ENCODE measurements around the gene HIBCH.
"Not testable (repeated sequence)": the region's sequence is repeated elsewhere in the genome, so short reads cannot be mapped to it uniquely, and the experiment has no call there.

Gene HIBCH

DNA sequence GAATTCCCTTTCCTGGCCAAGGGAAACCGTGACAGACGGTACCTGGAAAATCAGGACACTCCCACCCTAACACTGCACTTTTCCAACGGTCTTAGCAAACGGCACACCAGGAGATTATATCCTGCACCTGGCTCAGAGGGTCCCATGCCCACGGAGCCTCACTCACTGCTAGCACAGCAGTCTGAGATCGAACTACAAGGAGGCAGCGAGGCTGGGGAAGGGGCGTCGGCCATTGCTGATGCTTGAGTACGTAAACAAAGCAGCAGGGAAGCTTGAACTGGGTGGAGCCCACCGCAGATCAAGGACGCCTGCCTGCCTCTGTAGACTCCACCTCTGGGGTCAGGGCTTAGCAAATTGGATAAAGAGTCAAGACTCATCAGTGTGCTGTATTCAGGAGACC lies 95.6 kb downstream of the HIBCH start:
- DNase-seq = not testable (repeated sequence)

GRCh38 chr2:190222745-190223144 lies 96.9 kb downstream of the HIBCH start:
- DNase-seq = not testable (repeated sequence)

GRCh38 chr2:190221429-190221828 lies 98.2 kb downstream of the HIBCH start:
- DNase-seq = no peak

DNA sequence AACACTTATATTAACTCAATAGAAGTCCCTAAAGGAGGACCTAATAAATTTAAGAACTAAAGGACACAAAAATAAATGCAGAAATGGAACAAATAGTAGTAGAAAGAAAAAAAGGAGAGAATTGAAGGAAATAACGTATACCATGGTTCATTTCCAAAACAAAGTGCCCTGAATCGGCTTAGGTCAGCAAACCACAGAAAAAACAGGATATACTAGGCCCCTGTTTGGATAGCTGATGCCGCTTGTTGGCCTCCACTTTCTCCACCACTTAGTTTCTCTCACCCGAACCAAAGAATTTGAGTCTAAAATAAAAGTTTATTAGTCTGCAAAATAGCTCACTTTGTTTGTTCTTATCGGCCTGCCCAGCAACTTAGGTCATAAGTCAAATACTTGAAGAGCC lies 100.4 kb downstream of the HIBCH start:
- DNase-seq = no peak

DNA sequence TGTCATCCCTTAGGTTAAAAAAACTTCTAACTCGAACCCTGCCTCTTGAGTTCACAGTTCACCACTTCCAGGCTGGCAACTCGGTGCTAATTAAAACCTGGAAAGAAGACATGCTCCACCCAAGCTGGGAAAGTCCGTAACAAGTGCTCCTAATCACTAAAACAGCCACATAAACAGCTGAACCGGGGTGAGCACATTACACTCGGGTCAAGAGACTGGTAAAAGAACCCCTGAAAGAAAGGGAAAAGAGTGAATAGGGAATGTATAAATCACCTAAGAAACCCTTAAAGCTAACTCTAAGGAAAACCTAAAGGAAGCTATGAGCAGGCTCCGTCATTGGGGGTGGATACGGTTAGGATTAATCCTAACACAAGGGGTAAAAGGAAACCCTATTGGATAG lies 102.0 kb downstream of the HIBCH start:
- DNase-seq = no peak

DNA sequence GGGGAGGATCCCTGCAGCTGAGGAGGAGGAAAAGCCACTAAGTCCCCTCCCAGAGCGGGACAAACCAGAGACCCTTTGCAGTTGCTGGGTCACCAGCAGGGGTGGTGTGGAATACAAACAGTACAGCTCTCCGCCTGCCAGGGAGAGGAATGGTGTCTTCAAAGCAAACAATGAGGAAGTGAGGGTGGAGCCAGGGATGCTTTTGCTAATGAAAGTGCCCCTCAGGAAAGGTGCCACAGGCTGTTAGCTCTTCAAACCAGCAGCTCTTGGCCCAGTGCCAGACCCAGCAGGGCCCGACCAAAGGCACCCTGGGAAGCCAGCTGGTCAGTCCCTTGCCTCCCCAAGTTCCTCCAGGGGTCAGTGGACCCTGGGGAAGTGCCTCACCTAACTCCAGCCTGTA lies 102.8 kb downstream of the HIBCH start:
- peak in 1 of 3 donors; percentile 4 for DNase-seq

DNA sequence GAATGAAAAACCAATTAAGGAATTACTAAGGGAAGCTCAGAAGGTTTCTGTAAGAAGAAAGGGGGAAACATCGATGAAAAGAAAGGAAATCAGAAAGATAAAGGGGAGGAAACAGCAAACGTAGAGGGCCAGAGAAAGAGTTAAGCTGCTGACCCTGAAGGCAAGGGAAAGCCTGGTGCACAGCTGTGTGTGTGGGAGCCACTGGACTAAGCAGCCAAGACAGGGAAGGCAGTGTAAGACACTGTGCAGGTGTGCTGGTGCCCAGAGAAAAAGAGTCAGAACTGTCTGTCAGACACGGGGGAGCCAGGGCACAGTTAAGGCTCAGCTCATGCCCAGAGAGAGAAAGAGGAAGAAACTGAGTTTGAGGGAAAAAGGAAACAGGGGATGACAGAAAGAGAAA lies 104.0 kb downstream of the HIBCH start:
- no peak for DNase-seq

- no peak for DNase-seq
Measured at GRCh38 chr2:190214426-190215194, 105.0 kb downstream of the HIBCH start.

DNA sequence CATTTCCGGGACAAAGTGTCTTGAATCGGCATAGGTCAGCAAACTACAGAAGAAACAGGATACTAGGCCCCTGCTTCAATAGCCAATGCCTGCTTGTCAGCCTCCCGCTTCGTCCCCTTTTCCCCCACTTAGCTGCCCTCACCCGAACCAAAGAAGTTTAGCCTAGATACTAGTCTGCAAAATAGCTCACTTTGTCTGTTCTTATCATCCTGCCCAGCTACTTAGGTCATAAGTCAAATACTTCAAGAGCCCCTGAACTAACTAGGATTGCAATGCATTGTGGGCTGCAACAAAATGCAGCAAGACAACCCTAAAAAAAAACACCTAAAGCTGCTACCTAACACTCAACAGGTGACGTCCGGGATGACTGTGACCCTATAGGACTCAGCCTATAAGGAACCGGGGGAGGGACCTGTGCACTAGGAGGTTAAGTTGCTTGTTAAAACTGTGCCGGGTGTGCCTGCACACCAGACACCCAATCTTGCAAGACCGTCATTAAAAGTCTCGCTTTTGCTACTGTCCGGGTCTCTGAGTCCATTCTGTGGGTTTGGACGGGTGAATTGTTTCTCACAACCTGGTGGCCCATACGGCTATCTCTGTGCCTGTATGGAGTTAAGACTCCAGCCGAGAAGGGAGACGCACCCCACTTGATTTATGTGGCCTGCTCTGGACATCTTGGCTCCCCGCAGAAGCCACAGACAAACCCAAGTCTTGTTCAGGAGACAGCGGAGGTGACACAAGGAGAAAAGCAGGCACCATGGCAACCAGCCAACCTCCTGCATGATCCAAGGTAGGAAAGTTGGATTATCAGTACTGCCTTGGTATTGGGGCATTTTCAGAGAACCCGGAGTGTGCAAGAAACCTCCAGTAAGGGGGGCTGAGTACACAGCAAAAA lies 105.9 kb downstream of the HIBCH start:
- no peak for DNase-seq

DNA sequence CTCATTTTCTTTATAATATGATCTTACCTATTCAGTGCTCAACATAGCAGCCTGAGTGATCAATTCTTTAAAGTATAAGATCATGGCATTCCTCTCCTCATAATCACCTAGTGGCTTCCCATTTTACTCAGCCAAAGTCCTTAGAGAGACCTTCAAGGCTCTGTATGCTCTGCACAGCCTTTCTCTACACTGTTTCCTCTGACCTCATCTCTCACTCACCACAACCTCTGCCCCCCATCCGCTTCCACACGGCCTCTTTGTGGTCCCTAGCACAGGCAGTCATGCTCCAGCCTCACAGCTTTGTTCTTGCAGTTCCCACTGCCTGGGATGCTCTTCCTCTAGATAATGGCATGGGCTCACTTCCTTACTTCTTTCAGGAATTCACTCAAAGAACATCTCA lies 109.2 kb downstream of the HIBCH start:
- DNase-seq = no peak

GRCh38 chr2:190209559-190209958 lies 110.1 kb downstream of the HIBCH start:
- DNase-seq = no peak

DNA sequence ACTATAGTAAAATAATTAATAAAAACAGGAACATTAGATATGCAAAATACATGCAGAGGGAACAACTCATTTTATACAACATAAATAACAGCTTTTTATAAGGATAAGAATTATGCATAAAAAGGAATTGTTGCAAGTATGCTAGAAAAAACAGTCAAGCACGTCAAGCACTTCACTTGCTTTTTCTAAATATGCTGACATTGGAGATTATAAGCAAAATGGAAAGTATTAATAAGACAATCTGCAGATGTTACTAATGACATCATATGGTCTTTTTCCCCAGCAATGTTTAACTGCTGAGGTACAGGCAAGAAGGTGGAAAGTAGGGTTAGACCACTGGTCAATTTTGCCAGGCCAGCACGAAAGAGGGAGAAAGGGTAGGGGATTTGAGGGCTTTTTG lies 111.7 kb downstream of the HIBCH start:
- no peak for DNase-seq

GRCh38 chr2:190205657-190206056 lies 114.0 kb downstream of the HIBCH start:
- DNase-seq = no peak

- DNase-seq = no peak
Measured at GRCh38 chr2:190202604-190203003, 117.0 kb downstream of the HIBCH start.

DNA sequence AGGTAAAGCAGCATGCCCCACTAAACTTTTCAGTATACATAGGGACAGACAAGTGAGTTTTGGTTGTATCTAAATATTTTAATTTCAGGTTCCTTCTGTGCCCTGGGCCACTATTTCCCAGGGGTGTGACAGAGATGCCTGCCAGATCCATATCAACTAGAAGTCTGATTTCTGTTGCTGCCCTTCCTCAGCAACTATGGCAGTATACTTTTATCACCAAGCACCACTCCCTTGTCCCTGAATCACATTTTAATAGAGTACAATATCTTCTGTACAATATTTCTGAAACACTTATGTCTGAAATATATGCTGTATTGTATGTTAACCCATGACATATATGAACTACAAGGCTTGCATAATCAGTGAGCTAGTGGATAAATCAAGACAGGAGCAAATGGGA lies 117.6 kb downstream of the HIBCH start:
- no peak for DNase-seq

- DNase-seq = no peak
Measured at GRCh38 chr2:190200603-190201002, 119.0 kb downstream of the HIBCH start.

- no peak for DNase-seq
Measured at GRCh38 chr2:190199530-190199929, 120.1 kb downstream of the HIBCH start.

DNA sequence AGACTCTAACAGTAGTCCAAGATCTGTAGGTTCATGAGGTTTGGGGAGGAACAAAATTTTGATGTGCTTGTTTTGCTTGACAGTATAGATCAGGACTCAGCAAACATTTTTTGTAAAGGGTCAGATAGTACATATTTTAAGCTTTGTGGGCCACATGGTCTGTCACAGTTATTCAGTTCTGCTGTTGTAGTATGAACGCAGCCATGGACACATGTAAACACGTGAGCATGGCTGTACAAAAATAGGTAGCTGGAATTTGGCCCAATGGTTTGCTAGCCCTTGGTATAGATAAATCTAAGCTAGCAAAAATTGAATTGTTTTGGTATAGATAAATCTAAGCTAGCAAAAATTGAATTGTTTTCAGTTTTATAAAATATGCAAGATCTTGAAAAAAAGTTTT lies 120.5 kb downstream of the HIBCH start:
- DNase-seq = no peak

DNA sequence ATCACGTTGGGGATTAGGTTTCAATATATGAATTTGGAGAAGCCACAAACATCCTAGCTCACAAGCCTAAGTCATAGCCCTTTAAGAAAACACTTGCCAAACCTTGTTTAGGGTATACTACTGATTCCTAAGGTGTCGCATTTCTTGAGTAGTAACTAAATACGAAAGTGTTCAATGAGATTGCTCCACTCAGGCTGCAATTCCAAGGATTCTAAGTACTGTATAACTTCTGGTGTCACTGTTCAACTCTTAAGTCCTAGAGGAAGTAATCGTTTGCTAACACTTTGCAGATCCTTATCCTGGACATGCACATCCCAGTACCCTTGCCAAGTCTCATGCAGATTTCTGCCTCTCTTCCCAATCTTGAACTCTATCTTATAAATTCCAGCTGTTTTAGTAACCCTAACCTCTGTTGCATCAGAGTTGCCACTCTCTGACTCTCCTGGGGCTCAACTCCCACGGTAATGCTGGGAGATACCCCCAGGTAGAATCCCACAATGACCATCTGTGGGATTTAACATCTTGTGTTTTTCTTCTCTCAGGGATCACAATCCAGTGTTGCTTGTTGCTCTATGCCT lies 122.4 kb downstream of the HIBCH start:
- DNase-seq = no peak

GRCh38 chr2:190190507-190191162 lies 129.0 kb downstream of the HIBCH start:
- DNase-seq = no peak

DNA sequence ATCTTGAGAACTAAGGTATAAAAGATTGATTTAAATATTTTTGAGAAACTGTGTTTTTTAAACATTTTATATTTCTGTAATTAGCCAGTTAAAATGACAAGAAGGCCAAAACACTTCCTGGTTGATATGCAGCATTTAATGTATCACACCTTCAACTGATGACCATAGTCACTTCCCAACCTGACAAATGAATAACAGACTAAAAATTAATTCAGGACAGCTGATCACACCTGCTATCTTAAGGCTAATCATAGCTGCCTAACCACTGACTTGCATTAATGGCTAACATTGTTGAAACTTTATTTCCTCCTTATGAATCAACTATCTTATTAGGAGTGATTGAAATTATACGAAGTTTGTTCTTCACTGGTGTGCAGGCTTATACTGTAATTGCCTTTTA lies 131.3 kb downstream of the HIBCH start:
- no peak for DNase-seq

GRCh38 chr2:190186238-190186637 lies 133.4 kb downstream of the HIBCH start:
- no peak for DNase-seq

GRCh38 chr2:190185380-190185779 lies 134.2 kb downstream of the HIBCH start:
- DNase-seq = no peak
